Right renal cortex interstitium (tissue), 3 donors: ENCODE measurements around the gene HBM. TPM values are rescaled to one million over a fixed set of nuclear protein-coding genes. Genes with fewer than 3 reads are reported as not detected.
"Not testable (repeated sequence)": the region's sequence is repeated elsewhere in the genome, so short reads cannot be mapped to it uniquely, and the experiment has no call there.

Source experiments
- DNase-seq, 3 donors: peaks; one replicate each; pipeline ENCODE4 v3.0.0-alpha.2; 2013; ENCODE audit warnings: low read depth in 3 of 3, low spot score in 2 of 3
- polyA plus RNA-seq, 3 donors: library from polyadenylated mRNA; unstranded; fragments of 120-200 nt; gene quantifications; one replicate each; pipeline ENCODE4 v1.2.1, GENCODE V29; 2013; ENCODE audit not compliant: insufficient read length in 3 of 3

Gene HBM
- polyA plus RNA-seq, 3 donors, result 1.7 to 4.0 (median 3.5) TPM

- DNase-seq, result no peak
Measured at GRCh38 chr16:167122-167690, 1.4 kb downstream of the HBM start.

- DNase-seq, result no peak
Measured at GRCh38 chr16:168424-168823, 2.6 kb downstream of the HBM start.

- DNase-seq, result no peak
Measured at GRCh38 chr16:169014-169413, 3.2 kb downstream of the HBM start.

GRCh38 chr16:170088-170507, 4.3 kb downstream of the HBM start:
- DNase-seq, result not testable (repeated sequence)

- DNase-seq, result no peak
Measured at GRCh38 chr16:170788-171187, 5.0 kb downstream of the HBM start.

- DNase-seq, result not testable (repeated sequence)
Measured at GRCh38 chr16:172374-172941, 6.7 kb downstream of the HBM start, which contains the start of gene HBA2. Gene HBA2, plus strand, starts transcription at chr16:172876. Its CDS starts 37 bp downstream, at chr16:172913.

GRCh38 chr16:173211-173854, 7.6 kb downstream of the HBM start:
- not testable (repeated sequence) for DNase-seq

GRCh38 chr16:173928-174769, 8.4 kb downstream of the HBM start:
- not testable (repeated sequence) for DNase-seq

- no peak for DNase-seq
Measured at GRCh38 chr16:175011-175949, 9.5 kb downstream of the HBM start.

GRCh38 chr16:176006-176405, 10.2 kb downstream of the HBM start:
- DNase-seq, result not testable (repeated sequence)

- not testable (repeated sequence) for DNase-seq
Measured at GRCh38 chr16:176477-177382, 11.0 kb downstream of the HBM start, which contains the start of gene HBA1. Gene HBA1, plus strand, starts transcription at chr16:176680. Its CDS starts 37 bp downstream, at chr16:176717.

GRCh38 chr16:177394-177822, 11.6 kb downstream of the HBM start:
- DNase-seq, result no peak

- no peak for DNase-seq
Measured at GRCh38 chr16:177981-178667, 12.3 kb downstream of the HBM start.

- DNase-seq, result no peak
Measured at GRCh38 chr16:178668-179015, 12.9 kb downstream of the HBM start.

GRCh38 chr16:179211-180092, 13.7 kb downstream of the HBM start:
- DNase-seq, result no peak

- no peak for DNase-seq
Measured at GRCh38 chr16:180101-180675, 14.4 kb downstream of the HBM start, which contains the start of gene HBQ1. Gene HBQ1, plus strand, starts transcription at chr16:180459. Its CDS starts 28 bp downstream, at chr16:180487.
